B cell (primary cell): Measurements from ENCODE around the gene KPNA4. TPM values are rescaled to one million over a fixed set of nuclear protein-coding genes. Genes with fewer than 3 reads are reported as not detected.

ENCODE experiments used
- ATAC-seq: fragments of 200-7000 bp; cut with Tn5 transposase; one replicate; pipeline ENCODE4 v1.10.0; 2021; ENCODE audit warnings: low read depth, mild to moderate bottlenecking, moderate number of reproducible peaks, moderate library complexity
- CTCF ChIA-PET: fragments of 350-600 bp; sonication (Branson Sonifier 250); formaldehyde crosslinking; loops from one replicate; lab custom pipeline; 2021; ENCODE audit warnings: antibody characterized with exemption, inconsistent platforms; lab: Charles Lee
- POLR2A ChIA-PET: fragments of 350-600 bp; sonication (Branson Sonifier 250); formaldehyde crosslinking; loops from one replicate; lab custom pipeline; 2021; ENCODE audit warnings: antibody characterized with exemption; lab: Charles Lee
- DNase-seq: peaks from one replicate; pipeline ENCODE4 v3.0.0; 2013
- H2AFZ ChIP-seq: 2 replicates; pipeline ENCODE4 v1.6.1; 2012; ENCODE audit warnings: mild to moderate bottlenecking, low read depth, low read length; ENCODE audit not compliant: insufficient read depth, poor library complexity, severe bottlenecking
- H3K27ac ChIP-seq, 2 donors: 1 replicate in 1 of 2; 2 replicates in 1 of 2; pipeline ENCODE4 v1.5.1; 2012 to 2013; ENCODE audit warnings: low read length in 2 of 2, mild to moderate bottlenecking in 2 of 2, moderate library complexity in 1 of 2
- H3K27me3 ChIP-seq, 4 experiments: fragments of 200-600 bp in 1 of 4; sonication (generic) in 1 of 4; replicated peaks in 1 of 4; 1 replicate in 2 of 4; 2 replicates in 2 of 4; pipeline versions ENCODE4 v1.6.1 to v1.7.0; 2013 to 2016; ENCODE audit warnings: low read length in 3 of 4, mild to moderate bottlenecking in 2 of 4, mixed read lengths in 1 of 4, moderate library complexity in 1 of 4; ENCODE audit not compliant: insufficient read depth in 4 of 4, control insufficient read depth in 3 of 4; ENCODE audit errors: control extremely low read depth in 1 of 4
- H3K36me3 ChIP-seq, 2 experiments: replicated peaks in 1 of 2; 1 replicate in 1 of 2; 2 replicates in 1 of 2; pipeline versions ENCODE4 v1.6.1 to v1.7.1; 2013; ENCODE audit warnings: low read length in 1 of 2; ENCODE audit not compliant: insufficient read depth in 2 of 2, control insufficient read depth in 1 of 2; ENCODE audit errors: control extremely low read depth in 1 of 2, extremely low read depth in 1 of 2
- H3K4me1 ChIP-seq, 2 donors: fragments of 200-600 bp in 1 of 2; sonication (generic) in 1 of 2; 1 replicate in 1 of 2; 2 replicates in 1 of 2; pipeline versions ENCODE4 v1.5.1 to v1.6.1; 2013 to 2017; ENCODE audit warnings: low read length in 2 of 2; ENCODE audit not compliant: control insufficient read depth in 2 of 2, insufficient read depth in 2 of 2
- H3K4me2 ChIP-seq: replicated peaks from 2 replicates; pipeline ENCODE3; 2012; ENCODE audit warnings: mild to moderate bottlenecking, low read depth, low read length; ENCODE audit not compliant: poor library complexity, severe bottlenecking
- H3K4me3 ChIP-seq, 5 experiments: fragments of 200-600 bp in 1 of 5; sonication (generic) in 1 of 5; 1 replicate in 3 of 5; 2 replicates in 2 of 5; pipeline versions ENCODE4 v1.5.1 to v1.7.0; 2011 to 2016; ENCODE audit warnings: low read length in 4 of 5, mild to moderate bottlenecking in 4 of 5, low read depth in 2 of 5, control low read depth in 1 of 5, moderate library complexity in 1 of 5; ENCODE audit not compliant: insufficient read depth in 1 of 5; ENCODE audit errors: control extremely low read depth in 1 of 5, extremely low read depth in 1 of 5
- H3K79me2 ChIP-seq: fragments of 200-600 bp; sonication (generic); one replicate; pipeline ENCODE4 v1.6.0; 2016; ENCODE audit warnings: low read length; ENCODE audit not compliant: control insufficient read depth, insufficient read depth
- H3K9ac ChIP-seq: fragments of 200-600 bp; sonication (generic); 2 replicates; pipeline ENCODE4 v1.6.1; 2017; ENCODE audit warnings: mild to moderate bottlenecking, low read length, moderate library complexity
- H3K9me3 ChIP-seq, 3 donors: one replicate each; pipeline versions ENCODE4 v1.6.1 to v1.7.1; 2013; ENCODE audit warnings: low read length in 2 of 3; ENCODE audit not compliant: control insufficient read depth in 2 of 3, insufficient read depth in 1 of 3; ENCODE audit errors: control extremely low read depth in 1 of 3
- H4K20me1 ChIP-seq: 2 replicates; pipeline ENCODE4 v1.6.0; 2012; ENCODE audit warnings: mild to moderate bottlenecking, low read length; ENCODE audit not compliant: insufficient read depth, control insufficient read depth, poor library complexity, severe bottlenecking
- H3K27ac Mint-ChIP-seq: one replicate; pipeline ENCODE4 v1.8.0; 2021; ENCODE audit warnings: mixed read lengths
- H3K27me3 Mint-ChIP-seq: one replicate; pipeline ENCODE4 v1.8.0; 2021; ENCODE audit warnings: mixed read lengths
- H3K4me1 Mint-ChIP-seq: one replicate; pipeline ENCODE4 v1.8.0; 2021; ENCODE audit warnings: mixed read lengths
- H3K4me3 Mint-ChIP-seq: one replicate; pipeline ENCODE4 v1.8.0; 2021; ENCODE audit warnings: mixed read lengths
- H3K9me3 Mint-ChIP-seq: one replicate; pipeline ENCODE4 v1.8.0; 2022; ENCODE audit warnings: mixed read lengths; ENCODE audit not compliant: insufficient read depth
- CTCF ChIP-seq: fragments of 200-600 bp; IDR thresholded peaks from one replicate; pipeline ENCODE4 v1.8.0; 2022; ENCODE audit warnings: antibody characterized with exemption, mild to moderate bottlenecking
- EZH2 ChIP-seq: IDR thresholded peaks from 2 replicates; pipeline ENCODE4 v1.6.1; 2012; ENCODE audit warnings: borderline replicate concordance, low read depth, mild to moderate bottlenecking, moderate library complexity, low read length; ENCODE audit not compliant: insufficient read depth, poor library complexity, severe bottlenecking
- WGBS: methylation state at CpG from one replicate; pipeline ENCODE4 v1.1.5; 2013; ENCODE audit warnings: missing lambda C conversion rate; ENCODE audit not compliant: insufficient coverage; 5-methylcytosine and 5-hydroxymethylcytosine counted together
- intact Hi-C: fragments of 100-400 bp; cut with micrococcal nuclease; formaldehyde crosslinking; loops from one replicate; pipeline ENCODE4 v1.10.0; 2022
- polyA plus RNA-seq: library from polyadenylated mRNA; depleted of rRNA; stranded (reverse); fragments of >200 nt; gene quantifications from 2 replicates; pipeline ENCODE4 v1.2.3, GENCODE V29; 2012
- total RNA-seq, 2 donors: library from RNA; stranded (reverse); fragments of 120-200 nt in 1 of 2; gene quantifications; 1 replicate in 1 of 2; 2 replicates in 1 of 2; pipeline versions ENCODE4 v1.2.3 to v1.2.4, GENCODE V29; 2013 to 2022

KPNA4 gene
- total and polyA plus RNA-seq, 2 donors (not counting 1 experiment from before 2014, with no cell fraction given), result 9.6 to 55.1 TPM

- Histone ChIP-seq H3K9me3 (peaks cover 0 to 17% (median 13%) of the 10 kb centered on the region in 3 donors), H3K4me2 (no peak overlapping the region), H3K9ac (no peak overlapping the region), H3K27me3 (peaks cover 0 to 4% (median 0%) of the 10 kb centered on the region in 4 experiments), H2AFZ (no peak overlapping the region), H3K36me3 (no peaks in the 10 kb centered on the region), H3K4me1 (peaks cover 0 to 9% of the 10 kb centered on the region in 2 donors), H3K27ac (no peak overlapping the region), H4K20me1 (no peaks in the 10 kb centered on the region), H3K4me3 (no peak overlapping the region), H3K79me2 (no peaks in the 10 kb centered on the region)
- POLR2A ChIA-PET, result no interaction called here
- peaks cover 8% of the 10 kb centered on the region for H3K9me3 Mint-ChIP-seq
- TF ChIP-seq CTCF (no peak), EZH2 (no peak)
- no CpG with 5 or more reads among the region's 1 CpG for WGBS
- DNase-seq (no peak), ATAC-seq (no peak)
- intact Hi-C loops, result no loop called here
- peaks cover 4% of the 10 kb centered on the region for H3K4me1 Mint-ChIP-seq
- peaks cover 7% of the 10 kb centered on the region for H3K27me3 Mint-ChIP-seq
- CTCF ChIA-PET, result no interaction called here
- H3K4me3 Mint-ChIP-seq, result no peak overlapping the region
- no peak overlapping the region for H3K27ac Mint-ChIP-seq
These were observed 92.2 kb downstream of the KPNA4 start for GRCh38 chr3:160473221-160473620.

- Histone ChIP-seq H3K79me2 (no peaks in the 10 kb centered on the region), H4K20me1 (no peaks in the 10 kb centered on the region), H2AFZ (no peak overlapping the region), H3K4me3 (no peak overlapping the region), H3K27me3 (peaks cover 0 to 4% (median 0%) of the 10 kb centered on the region in 4 experiments), H3K36me3 (no peaks in the 10 kb centered on the region), H3K9ac (no peak overlapping the region), H3K4me1 (peaks cover 0 to 9% of the 10 kb centered on the region in 2 donors), H3K4me2 (no peak overlapping the region), H3K9me3 (peaks cover 0 to 17% (median 13%) of the 10 kb centered on the region in 3 donors), H3K27ac (no peak overlapping the region)
- TF ChIP-seq EZH2 (no peak), CTCF (no peak)
- CTCF ChIA-PET, result interaction anchor here (0.8 kb wide), 1 partner anchor 13 kb away, joined by 3 read pairs; no protein-coding TSS in a partner anchor
- intact Hi-C loops, result no loop called here
- Mint-ChIP-seq H3K4me3 (no peak overlapping the region), H3K4me1 (peaks cover 4% of the 10 kb centered on the region), H3K27me3 (peaks cover 5% of the 10 kb centered on the region), H3K9me3 (peaks cover 8% of the 10 kb centered on the region), H3K27ac (no peak overlapping the region)
- POLR2A ChIA-PET, result no interaction called here
- WGBS, result no CpG with 5 or more reads among the region's 2 CpGs
- ATAC-seq, result no peak
- DNase-seq, result no peak
These were observed 93.0 kb downstream of the KPNA4 start for GRCh38 chr3:160472344-160472743.
